ENCODE results near the gene C16orf92. TPM values are rescaled to one million over a fixed set of nuclear protein-coding genes. Genes with fewer than 3 reads are reported as not detected.

C16orf92 gene
- polyA plus RNA-seq, 12 donors = not detected

Other genes with a start within 250 kb of the C16orf92 start
- gene ZG16, start 244.9 kb upstream of the C16orf92 start, polyA plus RNA-seq (ENCODE audit: insufficient read length in 12 of 12) = 1 to 10 TPM in 1 of 12 donors, under 1 TPM in 1, not detected in 10; 0.05 to 4.4 TPM
- 10 to 100 TPM in 11 of 12 donors, not detected in 1; 23.1 to 55.3 (median 33.6) TPM for gene KIF22, start 232.4 kb upstream of the C16orf92 start, polyA plus RNA-seq (ENCODE audit: insufficient read length in 12 of 12)
- 100 to 1,000 TPM in 11 of 12 donors, not detected in 1; 185 to 364 (median 230) TPM for gene MAZ, start 216.7 kb upstream of the C16orf92 start, polyA plus RNA-seq (ENCODE audit: insufficient read length in 12 of 12)
- gene PRRT2, start 211.0 kb upstream of the C16orf92 start, polyA plus RNA-seq (ENCODE audit: insufficient read length in 12 of 12) = 10 to 100 TPM in 10 of 12 donors, 1 to 10 TPM in 1, not detected in 1; 9.3 to 42.8 (median 13.9) TPM
- 10 to 100 TPM in 11 of 12 donors, not detected in 1; 22.9 to 47.7 (median 28.2) TPM for gene PAGR1, start 207.0 kb upstream of the C16orf92 start, polyA plus RNA-seq (ENCODE audit: insufficient read length in 12 of 12)
- 100 to 1,000 TPM in 1 of 12 donors, 10 to 100 TPM in 10, not detected in 1; 11.5 to 112 (median 18.7) TPM for gene MVP, start 202.7 kb upstream of the C16orf92 start, polyA plus RNA-seq (ENCODE audit: insufficient read length in 12 of 12)
- 10 to 100 TPM in 11 of 12 donors, not detected in 1; 32.1 to 48.9 (median 40.2) TPM for gene CDIPT, start 160.0 kb upstream of the C16orf92 start, polyA plus RNA-seq (ENCODE audit: insufficient read length in 12 of 12)
- gene SEZ6L2, start 123.6 kb upstream of the C16orf92 start, polyA plus RNA-seq (ENCODE audit: insufficient read length in 12 of 12) = 1 to 10 TPM in 10 of 12 donors, under 1 TPM in 1, not detected in 1; 0.99 to 9.6 (median 1.5) TPM
- 10 to 100 TPM in 1 of 12 donors, under 1 TPM in 9, not detected in 2; 0.27 to 10.5 (median 0.32) TPM for gene ASPHD1, start 122.7 kb upstream of the C16orf92 start, polyA plus RNA-seq (ENCODE audit: insufficient read length in 12 of 12)
- 10 to 100 TPM in 6 of 12 donors, 1 to 10 TPM in 5, not detected in 1; 7.6 to 21.0 (median 10.7) TPM for gene KCTD13, start 97.0 kb upstream of the C16orf92 start, polyA plus RNA-seq (ENCODE audit: insufficient read length in 12 of 12)
- 10 to 100 TPM in 11 of 12 donors, not detected in 1; 54.9 to 69.3 (median 60.5) TPM for gene TMEM219, start 61.1 kb upstream of the C16orf92 start, polyA plus RNA-seq (ENCODE audit: insufficient read length in 12 of 12)
- gene TAOK2, start 49.3 kb upstream of the C16orf92 start, polyA plus RNA-seq (ENCODE audit: insufficient read length in 12 of 12) = 10 to 100 TPM in 11 of 12 donors, not detected in 1; 24.9 to 47.2 (median 31.2) TPM
- 10 to 100 TPM in 11 of 12 donors, not detected in 1; 10.2 to 15.6 (median 12.0) TPM for gene HIRIP3, start 27.6 kb upstream of the C16orf92 start, polyA plus RNA-seq (ENCODE audit: insufficient read length in 12 of 12)
- 10 to 100 TPM in 11 of 12 donors, not detected in 1; 24.0 to 62.2 (median 32.7) TPM for gene INO80E, start 27.0 kb upstream of the C16orf92 start, polyA plus RNA-seq (ENCODE audit: insufficient read length in 12 of 12)
- 1 to 10 TPM in 4 of 12 donors, under 1 TPM in 6, not detected in 2; 0.30 to 1.4 (median 0.94) TPM for gene DOC2A, start 12.2 kb upstream of the C16orf92 start, polyA plus RNA-seq (ENCODE audit: insufficient read length in 12 of 12)
- 1 to 10 TPM in 5 of 12 donors, under 1 TPM in 6, not detected in 1; 0.42 to 7.5 (median 0.80) TPM for gene TLCD3B, start 8.1 kb downstream of the C16orf92 start, polyA plus RNA-seq (ENCODE audit: insufficient read length in 12 of 12)
- gene ALDOA, start 42.6 kb downstream of the C16orf92 start, polyA plus RNA-seq (ENCODE audit: insufficient read length in 12 of 12) = 1,000 to 10,000 TPM in 10 of 12 donors, 100 to 1,000 TPM in 2; 871 to 3,402 (median 1,561) TPM
- 10 to 100 TPM in 11 of 12 donors, not detected in 1; 43.0 to 95.7 (median 53.3) TPM for gene PPP4C, start 52.8 kb downstream of the C16orf92 start, polyA plus RNA-seq (ENCODE audit: insufficient read length in 12 of 12)
- gene TBX6, start 68.7 kb downstream of the C16orf92 start, polyA plus RNA-seq (ENCODE audit: insufficient read length in 12 of 12) = 1 to 10 TPM in 1 of 12 donors, under 1 TPM in 9, not detected in 2; 0.38 to 3.4 (median 0.52) TPM
- 10 to 100 TPM in 11 of 12 donors, not detected in 1; 21.9 to 98.3 (median 27.6) TPM for gene YPEL3, start 73.0 kb downstream of the C16orf92 start, polyA plus RNA-seq (ENCODE audit: insufficient read length in 12 of 12)
- 10 to 100 TPM in 1 of 12 donors, 1 to 10 TPM in 10, not detected in 1; 4.1 to 10.7 (median 5.5) TPM for gene GDPD3, start 90.3 kb downstream of the C16orf92 start, polyA plus RNA-seq (ENCODE audit: insufficient read length in 12 of 12)
- gene MAPK3, start 100.0 kb downstream of the C16orf92 start, polyA plus RNA-seq (ENCODE audit: insufficient read length in 12 of 12) = 100 to 1,000 TPM in 1 of 12 donors, 10 to 100 TPM in 10, not detected in 1; 36.6 to 102 (median 44.4) TPM
- 10 to 100 TPM in 8 of 12 donors, 1 to 10 TPM in 3, not detected in 1; 6.0 to 41.9 (median 11.0) TPM for gene CORO1A, start 160.4 kb downstream of the C16orf92 start, polyA plus RNA-seq (ENCODE audit: insufficient read length in 12 of 12)
- gene BOLA2B, start 170.5 kb downstream of the C16orf92 start, polyA plus RNA-seq (ENCODE audit: insufficient read length in 12 of 12) = 10 to 100 TPM in 10 of 12 donors, not detected in 2; 13.0 to 35.0 (median 17.4) TPM
- gene SLX1A, start 170.7 kb downstream of the C16orf92 start, polyA plus RNA-seq (ENCODE audit: insufficient read length in 12 of 12) = 10 to 100 TPM in 9 of 12 donors, 1 to 10 TPM in 2, not detected in 1; 6.8 to 21.8 (median 13.7) TPM
- gene SULT1A3, start 176.1 kb downstream of the C16orf92 start, polyA plus RNA-seq (ENCODE audit: insufficient read length in 12 of 12) = 1 to 10 TPM in 10 of 12 donors, not detected in 2; 1.7 to 5.9 (median 3.7) TPM
- 10 to 100 TPM in 5 of 12 donors, 1 to 10 TPM in 3, under 1 TPM in 2, not detected in 2; 0.24 to 22.5 (median 10.1) TPM for gene NPIPB13, start 225.3 kb downstream of the C16orf92 start, polyA plus RNA-seq (ENCODE audit: insufficient read length in 12 of 12)